DMS153 treated with DMSO at 0.1 percent for 48 hours (cell line): ENCODE measurements around the gene SNRPD3.
"Not testable (repeated sequence)": the region's sequence is repeated elsewhere in the genome, so short reads cannot be mapped to it uniquely, and the experiment has no call there.

Experiments
- DNase-seq: peaks from one replicate; lab custom pipeline; 2025; ENCODE audit not compliant: unreplicated experiment; lab: John Stamatoyannopoulos, UW

SNRPD3 gene

DNA sequence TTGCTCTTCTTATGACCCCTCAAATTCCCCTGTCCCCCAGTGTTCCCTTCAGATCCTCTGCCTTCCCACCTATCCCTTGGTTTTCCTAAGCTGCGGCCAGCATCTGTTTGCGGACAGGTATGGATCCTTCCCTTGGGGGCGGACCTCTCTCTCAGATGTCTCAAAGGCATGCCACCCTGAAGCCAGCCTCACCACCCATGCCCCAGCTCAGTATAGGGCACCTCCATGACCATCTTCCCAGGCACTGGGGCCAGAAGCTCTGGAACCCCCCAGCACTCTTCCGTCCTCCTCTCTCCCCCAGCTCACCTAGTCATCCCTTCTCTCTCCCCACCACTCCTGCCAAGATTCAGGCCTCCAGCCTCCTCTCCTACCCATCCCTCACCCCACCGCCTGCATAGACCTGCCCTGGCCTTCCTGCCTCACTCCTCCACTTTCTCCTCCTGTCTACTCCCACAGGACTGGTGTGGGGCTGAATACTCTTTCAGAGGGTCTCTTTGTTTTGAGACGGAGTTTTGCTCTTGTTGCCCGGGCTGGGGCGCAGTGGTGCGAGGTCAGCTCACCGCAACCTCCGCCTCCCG lies 34.9 kb downstream of the SNRPD3 start:
- DNase-seq = no peak

DNA sequence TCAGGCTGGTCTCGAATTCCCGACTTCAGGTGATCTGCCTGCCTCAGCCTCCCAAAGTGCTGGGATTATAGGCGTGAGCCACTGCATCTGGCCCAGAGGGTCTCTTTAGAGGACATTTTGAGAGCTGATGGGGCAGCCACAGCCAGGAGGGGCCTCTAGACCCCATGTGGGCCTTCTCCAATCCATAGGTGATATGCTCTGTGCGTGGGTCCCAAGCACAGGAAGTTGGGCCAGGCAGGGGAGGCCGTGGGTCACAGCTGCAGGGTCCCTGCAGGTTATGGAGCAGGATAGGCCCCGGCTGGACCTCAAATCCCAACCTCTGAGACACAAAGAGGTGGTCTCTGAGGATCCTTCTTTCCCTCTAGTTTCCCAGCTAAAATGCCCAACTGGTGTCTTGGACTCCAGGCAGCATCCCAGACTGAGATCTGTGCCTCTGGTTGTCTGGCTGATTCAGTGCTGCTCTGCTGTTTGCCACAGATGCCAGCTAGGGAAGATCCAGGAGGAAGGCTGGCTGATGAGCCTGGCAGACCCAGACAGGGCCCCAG lies 35.6 kb downstream of the SNRPD3 start:
- no peak for DNase-seq

DNA sequence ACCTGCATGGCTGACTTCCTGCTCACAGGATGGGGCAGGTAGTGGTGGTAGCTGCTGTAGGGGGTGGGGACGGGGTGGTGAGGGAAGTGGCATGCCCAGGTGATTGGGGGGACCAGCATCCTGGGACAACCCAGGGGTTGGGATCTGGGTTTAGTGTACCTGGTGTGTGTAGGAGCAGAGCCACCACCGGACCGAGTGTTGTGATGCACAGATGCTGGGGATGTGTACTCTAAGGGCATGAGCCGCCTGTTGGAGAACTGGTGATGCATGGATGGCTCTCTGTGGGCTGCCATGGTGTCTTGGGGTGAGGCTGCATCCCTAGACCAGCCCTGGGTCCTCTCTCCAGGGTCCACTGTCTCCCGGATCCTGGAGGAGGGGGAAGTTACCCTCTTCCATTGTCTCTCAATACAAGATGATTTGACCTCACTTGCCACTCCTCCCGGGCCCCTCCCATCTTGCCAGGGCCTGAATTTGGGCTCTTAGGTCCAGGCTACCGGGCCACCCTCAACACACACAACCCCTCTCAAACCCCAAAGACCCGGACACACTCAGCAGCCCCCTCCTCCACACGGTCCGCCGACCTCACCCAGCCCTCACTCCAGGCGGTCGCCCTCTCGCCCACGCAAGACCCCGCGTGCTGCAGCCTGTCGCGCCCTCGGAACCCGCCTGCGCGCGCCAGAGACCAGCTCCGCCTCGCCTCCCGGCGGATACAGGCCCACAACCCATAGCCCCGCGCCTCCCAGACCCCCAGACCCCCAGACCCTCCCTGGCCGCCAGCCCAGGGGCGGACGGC lies 36.5 kb downstream of the SNRPD3 start:
- no peak for DNase-seq

DNA sequence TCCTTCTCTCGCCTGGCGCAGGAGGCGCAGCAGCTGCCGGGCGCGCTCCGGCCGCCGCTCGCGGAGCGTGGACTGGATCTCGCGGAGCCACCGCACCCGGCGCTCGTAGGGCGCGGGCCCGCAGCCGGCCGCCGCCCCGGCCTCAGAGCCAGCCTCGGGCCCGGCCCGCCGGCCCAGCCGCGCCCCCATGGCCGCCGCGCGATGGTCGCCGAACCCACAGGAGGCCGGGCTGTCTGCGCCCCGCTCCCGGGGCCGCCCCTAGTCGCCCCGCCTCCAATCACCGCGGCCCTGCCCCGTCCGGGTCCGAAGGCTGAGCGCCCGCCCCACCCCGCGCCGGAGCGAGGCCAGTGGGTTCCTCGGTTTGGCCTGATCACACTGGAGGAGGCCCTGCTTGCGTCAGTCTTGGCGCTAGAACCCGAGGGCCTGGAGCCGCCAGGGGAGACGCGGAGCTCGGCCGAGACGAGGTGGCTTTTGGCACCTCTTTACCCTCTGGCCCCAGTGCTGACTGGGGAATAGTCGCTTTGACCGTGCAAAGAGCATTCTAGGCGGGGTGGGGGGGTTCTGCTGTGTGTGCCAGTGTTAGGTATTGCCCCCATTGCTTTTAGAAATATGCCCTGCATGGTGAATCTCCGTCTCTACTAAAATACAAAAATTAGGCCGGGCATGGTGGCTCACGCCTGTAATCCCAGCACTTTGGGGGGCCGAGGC lies 37.2 kb downstream of the SNRPD3 start, which contains the start of gene LRRC75B:
TSS of gene LRRC75B (minus strand) at position 223 of the 708 bp plus-strand sequence. CDS start at position 189, 34 bp downstream.
- peak; percentile 13 for DNase-seq

DNA sequence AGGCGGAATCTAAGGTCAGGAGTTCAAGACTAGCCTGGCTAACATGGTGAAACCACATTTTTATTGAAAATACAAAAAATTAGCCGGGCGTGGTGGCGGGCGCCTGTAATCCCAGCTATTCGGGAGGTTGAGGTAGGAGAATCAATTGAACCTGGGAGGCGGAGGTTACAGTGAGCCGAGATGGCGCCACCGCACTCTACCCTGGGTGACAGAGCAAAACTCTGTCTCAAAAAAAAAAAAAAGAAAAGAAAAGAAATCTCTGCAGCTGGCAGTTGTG lies 37.7 kb downstream of the SNRPD3 start:
- not testable (repeated sequence) for DNase-seq

DNA sequence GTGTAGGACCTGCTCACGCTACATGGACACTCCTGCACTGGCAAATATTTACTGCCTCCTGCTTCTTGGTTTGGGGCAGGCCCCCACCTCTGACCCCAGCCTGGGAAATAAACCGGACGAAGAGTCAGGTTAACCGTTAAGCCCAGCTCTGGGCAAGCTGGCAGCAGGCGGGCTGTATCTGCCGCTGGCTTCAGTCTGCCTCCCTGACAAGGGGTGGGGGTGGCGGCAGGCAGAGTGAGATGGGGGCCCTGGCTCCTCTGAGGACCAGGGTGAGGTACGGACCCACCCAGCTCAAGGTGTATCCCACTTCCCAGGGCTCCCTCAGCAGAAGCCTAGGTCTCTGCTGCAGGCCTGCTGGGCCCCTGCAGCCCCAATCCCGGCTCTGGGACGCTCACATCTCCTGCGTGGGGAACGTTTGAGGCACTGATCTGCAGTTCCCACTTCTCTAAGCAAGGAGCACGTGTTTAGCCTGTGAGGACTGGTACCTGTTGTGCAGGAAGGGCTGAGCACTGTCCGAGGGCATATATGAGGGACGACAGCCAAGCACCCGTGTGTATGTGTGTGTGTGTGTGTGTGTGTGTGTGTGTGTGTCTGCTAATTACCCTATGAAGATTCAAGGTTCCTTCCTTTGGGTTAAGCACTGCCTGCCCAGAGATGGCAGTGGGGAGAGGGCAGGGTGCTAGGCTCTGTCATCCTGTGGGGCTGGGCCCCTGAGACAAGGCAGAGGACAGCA lies 38.2 kb downstream of the SNRPD3 start:
- no peak for DNase-seq

DNA sequence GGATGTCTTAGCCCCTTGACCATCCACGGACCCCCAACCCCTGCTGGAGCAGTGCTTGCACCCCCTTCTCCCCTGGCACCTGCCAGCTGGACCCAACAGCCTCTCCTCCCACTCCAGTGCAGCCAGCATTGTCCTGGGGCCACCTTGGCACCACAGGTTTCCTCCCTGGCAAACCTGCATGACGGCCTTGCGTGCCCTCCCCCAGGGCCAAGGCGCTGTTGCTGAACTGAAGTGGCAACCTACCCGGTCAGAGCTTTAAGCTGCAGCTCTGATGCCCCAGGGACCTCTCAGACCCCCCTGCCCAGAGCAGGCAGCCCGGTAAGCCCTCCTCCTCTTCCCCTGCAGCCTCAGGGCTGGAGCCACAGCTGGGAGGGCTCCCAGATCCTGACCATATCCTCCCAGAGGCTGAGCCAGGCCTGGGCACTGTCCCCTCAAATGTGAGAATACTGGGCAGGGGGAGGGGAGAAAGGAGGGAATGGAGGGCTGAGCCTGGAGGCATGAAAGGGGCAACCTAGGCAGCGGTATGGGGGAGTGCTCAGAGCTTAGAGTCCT lies 38.8 kb downstream of the SNRPD3 start:
- DNase-seq = no peak

DNA sequence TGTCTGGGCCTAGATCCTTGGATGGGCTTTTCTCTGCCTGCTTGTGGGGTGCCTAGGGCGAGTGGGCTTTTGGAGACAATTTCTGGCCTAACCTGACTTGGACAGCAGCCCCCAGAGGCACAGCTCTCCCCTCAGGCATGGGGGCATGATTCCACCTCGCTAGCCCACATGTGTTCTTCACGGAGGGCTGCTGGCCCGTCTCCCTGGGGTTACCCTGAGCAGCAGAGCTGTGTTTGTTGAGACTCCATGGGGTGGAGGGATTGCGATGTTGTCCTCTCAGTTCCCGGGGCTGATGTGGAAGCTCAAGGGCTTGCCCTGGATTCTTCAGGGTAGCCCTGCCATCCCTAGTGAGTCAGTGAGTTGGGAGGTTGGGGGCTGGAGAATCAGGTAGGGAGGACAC lies 39.4 kb downstream of the SNRPD3 start:
- no peak for DNase-seq

DNA sequence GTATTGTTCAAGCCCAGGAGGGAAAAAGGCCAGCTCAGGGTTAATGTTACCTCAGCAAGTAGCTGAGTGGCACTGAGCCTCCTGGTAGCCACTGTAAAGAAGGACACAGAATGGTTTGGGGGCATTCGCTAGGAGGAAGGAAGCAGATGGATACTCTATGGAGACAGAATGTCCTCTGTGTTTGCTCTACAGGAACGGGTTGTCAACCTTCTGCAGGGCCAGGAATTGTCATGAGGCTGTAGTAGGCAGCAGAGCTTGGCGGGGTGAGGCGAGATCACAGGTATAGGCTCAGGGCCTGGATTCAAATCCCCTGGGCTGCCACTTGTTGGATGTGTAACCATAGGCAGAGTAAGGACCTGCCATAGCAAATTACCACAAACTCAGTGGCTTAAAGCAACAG lies 40.1 kb downstream of the SNRPD3 start:
- no peak for DNase-seq

DNA sequence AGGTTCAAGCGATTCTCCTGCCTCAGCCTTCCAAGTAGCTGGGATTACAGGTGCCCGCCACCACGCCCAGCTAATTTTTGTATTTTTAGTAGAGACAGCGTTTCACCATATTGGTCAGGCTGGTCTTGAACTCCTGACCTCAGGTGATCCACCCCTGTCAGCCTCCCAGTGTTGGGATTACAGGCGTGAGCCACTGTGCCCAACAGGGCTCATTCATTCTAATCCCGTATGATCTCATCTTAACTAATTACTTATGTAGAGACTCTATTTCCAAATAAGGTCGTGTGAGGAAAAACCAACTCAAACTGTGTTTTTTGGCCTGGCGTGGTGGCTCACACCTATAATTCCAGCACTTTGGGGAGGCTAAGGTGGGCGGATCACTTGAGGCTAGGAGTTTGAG lies 41.3 kb downstream of the SNRPD3 start:
- not testable (repeated sequence) for DNase-seq

DNA sequence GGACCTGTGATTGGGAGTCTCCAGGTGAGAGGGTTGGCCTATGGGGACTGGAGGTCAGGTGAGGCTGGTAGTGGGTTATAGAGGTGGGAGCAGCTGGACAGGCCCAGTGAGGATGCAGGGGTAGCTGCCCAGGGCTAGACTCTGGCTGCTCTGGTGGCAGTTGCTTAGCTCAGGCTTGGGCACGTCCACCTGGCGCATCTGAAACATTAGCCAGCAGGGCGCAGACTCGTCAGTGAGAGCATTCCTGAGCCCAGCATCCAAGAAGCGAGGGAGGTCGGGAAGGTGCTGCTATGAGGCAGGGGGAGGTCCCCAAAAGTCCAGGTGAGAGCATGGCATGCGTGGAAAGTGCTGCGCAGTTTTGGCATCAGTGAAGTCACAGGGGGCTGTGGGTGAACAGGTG lies 43.7 kb downstream of the SNRPD3 start:
- DNase-seq = no peak

DNA sequence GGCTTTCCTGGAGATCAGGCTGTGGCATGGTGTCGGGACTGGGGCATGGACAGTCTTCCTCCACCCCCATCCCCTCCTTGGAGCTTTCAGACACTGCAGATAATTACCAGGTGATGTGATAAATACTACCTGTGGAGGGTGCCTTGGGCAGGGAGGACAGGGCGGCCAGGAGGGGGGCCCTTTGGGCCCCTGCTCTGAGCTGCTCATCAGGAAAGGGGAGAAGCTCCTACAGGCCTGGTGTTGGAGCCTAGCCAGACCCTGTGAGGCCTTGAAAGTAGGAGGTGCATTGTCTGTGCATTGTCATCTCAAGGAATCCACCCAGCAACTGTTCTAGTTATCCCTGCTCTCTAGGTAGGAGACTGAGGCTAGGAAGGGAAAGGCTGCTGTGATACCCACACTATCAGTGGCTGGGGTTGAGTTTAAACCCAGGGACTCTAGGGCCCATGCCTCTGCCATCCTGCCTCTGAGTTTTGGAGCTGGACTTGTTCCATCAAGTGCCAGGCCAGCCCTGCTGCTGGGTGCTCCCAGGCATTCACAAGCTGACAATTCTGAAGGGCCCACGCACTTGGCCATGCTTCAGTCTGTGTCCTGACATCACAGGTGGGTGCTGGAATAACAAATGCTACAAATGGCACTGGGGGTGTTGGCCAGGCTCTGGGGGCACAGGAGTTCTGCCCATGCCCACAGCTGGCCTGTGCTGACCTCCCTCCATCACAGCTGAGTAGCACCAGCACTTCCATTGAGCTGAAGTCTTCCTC lies 44.3 kb downstream of the SNRPD3 start:
- not testable (repeated sequence) for DNase-seq

DNA sequence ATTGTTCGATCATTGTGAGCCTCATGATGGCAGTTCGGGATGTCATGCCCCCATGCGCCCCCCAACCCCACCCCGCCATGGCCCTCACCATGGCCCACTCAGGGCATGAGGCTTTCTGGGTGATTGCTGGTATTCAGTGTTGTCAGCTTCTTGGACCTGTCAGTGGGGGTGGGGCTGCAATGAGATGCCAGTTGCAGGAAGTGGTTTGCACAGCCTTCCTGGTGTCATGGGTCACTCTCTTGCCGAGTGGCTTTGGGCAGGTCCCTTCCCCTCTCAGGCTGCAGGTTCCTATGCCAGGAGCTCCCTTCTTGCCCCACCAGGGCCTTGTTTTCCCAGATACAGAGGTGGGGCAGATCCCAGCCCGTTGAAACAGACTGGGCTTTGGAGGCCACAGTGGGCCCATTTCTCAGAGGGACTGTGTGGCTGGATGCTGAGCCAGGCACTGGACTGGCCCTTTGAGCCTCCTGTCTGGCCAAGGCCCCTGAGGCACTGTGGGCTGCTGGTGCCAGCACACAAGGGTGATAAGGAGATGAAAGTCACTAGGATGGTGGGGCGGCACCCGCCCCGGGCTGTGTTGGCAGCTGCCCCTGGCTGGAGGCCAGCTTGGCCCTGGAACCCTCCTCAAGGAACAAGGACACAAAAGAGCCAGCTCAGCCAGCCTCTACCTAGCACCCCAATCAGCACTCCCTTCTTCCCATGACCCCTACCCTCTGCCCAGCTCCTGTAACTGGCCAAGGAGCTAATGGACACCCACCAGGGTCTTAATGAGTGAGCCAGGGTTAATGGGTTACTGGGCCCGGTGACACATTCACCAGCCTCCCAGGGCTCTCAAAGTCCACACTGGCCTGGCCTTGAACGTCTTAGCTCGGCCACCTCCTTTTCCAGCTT lies 45.7 kb downstream of the SNRPD3 start:
- DNase-seq = peak; percentile 11

DNA sequence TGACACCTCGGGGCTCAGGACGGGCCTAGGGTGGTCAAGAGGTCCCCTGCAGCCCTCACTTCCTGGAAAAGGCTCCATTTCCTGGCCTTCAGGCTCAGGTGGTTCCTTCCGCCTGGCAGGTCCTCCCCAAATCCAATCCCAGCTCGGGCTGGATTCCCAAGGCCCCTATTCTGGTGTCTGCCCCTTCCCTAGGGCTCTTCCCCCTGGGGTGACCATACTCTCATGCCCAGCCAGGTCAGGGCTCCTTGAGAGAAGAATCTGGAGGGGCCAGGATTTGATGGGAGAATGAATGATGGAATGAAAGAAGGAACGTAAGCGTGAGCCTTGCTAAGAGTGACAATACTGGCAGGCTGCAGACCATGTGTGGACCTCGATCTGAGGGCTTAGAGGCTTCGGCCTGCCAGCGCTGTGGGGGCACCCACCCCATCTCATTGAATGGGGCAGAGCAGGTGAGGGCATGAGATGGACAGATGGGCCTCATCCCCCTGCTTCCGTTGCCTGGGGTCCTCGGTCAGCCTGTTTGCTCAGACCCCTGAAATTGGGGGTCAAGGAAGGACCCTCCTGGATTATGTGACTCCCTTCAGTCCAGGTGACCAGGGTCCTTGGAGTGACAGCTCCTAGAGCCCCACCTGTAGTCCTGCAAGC lies 46.4 kb downstream of the SNRPD3 start:
- DNase-seq = not testable (repeated sequence)

DNA sequence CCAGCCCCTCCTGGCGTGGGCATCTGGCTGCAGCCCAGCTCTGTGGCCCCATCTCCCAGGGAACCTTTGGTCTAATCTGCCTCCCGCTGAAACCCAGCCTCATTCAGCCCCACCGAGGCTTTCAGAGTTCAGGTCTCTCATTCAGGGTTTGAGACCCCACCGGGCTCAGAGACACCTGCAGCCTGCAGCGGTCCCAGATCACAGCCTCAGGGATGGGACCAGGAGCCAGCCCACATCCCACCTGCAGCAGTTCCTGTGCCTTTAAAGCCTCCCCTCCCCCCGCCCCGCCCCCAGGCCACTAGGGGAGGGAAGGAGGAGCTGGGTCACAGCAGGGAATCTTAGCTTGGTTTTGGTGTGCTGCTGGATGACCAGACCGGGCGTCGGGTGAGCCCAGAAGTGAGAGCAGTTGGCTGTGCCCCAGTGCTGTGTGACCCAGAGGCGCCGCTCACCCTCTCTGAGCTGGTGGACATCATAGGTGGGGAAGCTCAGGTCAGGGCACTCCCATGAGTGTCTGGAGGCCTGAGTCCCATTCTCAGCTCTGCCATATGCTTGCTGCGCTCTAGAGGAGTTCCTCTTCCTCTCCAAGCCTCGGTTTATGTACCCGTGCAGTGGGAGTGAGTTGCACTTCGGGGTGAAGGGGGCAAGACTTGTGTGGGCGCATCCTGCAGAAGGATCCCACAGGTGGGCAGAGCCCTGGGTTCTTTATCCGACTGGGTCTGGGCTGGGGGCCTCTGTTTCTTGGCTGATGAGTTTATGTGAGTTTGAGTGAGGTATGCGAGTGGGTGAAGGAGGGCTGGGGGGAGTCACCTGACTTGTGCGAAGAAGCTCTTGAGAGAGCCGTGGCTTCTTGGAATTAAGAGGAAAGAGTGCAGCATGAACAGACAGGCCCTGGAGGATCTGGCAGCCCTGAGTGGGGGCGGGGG lies 47.3 kb downstream of the SNRPD3 start, which contains the start of gene GGT1:
TSS of gene GGT1 (plus strand) at position 347 of the 923 bp plus-strand sequence. CDS start 7,889 bp downstream, outside the sequence.
- not testable (repeated sequence) for DNase-seq

DNA sequence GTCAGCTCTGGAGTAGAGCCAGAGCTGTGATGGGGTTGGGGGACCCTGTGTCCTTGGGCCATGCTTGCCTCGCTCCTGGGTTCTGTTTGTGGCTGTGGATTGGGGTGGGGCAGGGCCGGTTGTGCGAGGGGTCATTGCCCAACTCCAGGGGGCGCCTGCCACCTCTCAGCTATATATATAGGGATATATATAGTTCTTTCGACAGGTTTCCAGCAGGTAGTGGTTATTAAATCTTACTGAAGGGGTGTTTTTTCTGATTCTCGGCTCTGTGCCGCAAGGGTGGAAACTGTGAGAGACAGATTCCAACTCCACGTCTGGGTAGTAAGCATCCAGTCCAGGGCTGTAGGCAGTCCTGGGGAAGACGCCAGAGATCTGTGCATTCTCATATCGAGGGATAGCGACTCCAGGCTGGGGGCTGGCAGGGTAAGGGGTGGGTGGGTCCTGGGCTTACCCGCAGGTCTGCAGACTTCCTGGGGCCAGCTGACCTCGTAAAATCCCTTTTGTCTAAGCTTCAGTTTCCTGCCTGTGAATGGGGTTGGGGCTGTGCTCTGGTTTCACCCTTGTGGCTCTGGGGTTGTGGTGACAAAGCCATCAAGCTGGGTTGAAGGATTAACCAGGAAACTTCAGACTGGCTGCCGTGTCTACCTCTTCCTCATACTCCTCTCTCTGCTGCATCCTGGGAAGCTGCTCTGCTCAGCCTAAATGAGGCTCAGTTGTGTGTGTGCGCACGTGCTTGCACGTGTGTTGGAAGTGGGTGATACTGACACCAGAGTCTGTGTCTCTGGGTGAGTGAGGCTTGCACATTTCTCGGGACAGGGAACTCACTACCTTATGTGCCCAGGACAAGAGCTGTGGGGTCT lies 48.2 kb downstream of the SNRPD3 start:
- DNase-seq = peak; percentile 17

DNA sequence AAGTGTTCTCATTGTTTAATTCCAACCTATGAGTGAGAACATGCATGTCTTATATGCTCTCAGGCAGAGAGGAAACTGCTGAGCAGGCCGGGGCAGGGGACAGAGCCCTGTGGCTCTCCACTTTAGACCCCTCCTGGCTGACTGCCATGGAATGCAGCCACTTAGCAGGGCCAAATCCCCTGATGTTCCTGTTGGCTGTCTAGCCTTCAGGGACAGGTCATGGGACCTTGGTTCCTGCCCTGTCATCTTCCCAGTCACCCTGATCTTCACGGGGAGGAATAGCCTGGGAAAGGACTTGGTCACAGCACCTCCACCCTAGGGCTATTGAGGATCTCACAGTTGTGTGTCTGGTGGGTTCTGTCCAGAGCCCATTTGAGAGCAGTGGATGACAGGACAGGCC lies 50.5 kb downstream of the SNRPD3 start:
- DNase-seq = not testable (repeated sequence)
